Neuron (in vitro differentiated cells): ENCODE data around the gene ZNF407.
"Not testable (repeated sequence)": the region's sequence is repeated elsewhere in the genome, so short reads cannot be mapped to it uniquely, and the experiment has no call there.

ENCODE experiments used
- H2AFZ ChIP-seq: one replicate; pipeline ENCODE4 v1.6.1; 2013; ENCODE audit warnings: low read depth, mild to moderate bottlenecking, inconsistent platforms, low read length, moderate library complexity
- H3K27me3 ChIP-seq: one replicate; pipeline ENCODE4 v1.6.1; 2013; ENCODE audit warnings: low read length; ENCODE audit not compliant: insufficient read depth
- H3K36me3 ChIP-seq: one replicate; pipeline ENCODE4 v1.6.1; 2013; ENCODE audit warnings: low read length; ENCODE audit not compliant: insufficient read depth
- H3K4me1 ChIP-seq: one replicate; pipeline ENCODE4 v1.6.1; 2013; ENCODE audit warnings: low read length; ENCODE audit not compliant: insufficient read depth
- H3K4me3 ChIP-seq: 2 replicates; pipeline ENCODE4 v1.5.1; 2013; ENCODE audit warnings: mild to moderate bottlenecking, low read length, moderate library complexity
- H3K9me3 ChIP-seq: one replicate; pipeline ENCODE4 v1.6.1; 2013; ENCODE audit warnings: low read length

ZNF407 gene

GRCh38 chr18:74947417-74947816 is 349.7 kb downstream of the ZNF407 start:
- Histone ChIP-seq H3K36me3 (no peaks in the 10 kb centered on the region), H2AFZ (no peak overlapping the region), H3K4me1 (peaks cover 8% of the 10 kb centered on the region), H3K4me3 (no peak overlapping the region), H3K9me3 (no peaks in the 10 kb centered on the region), H3K27me3 (no peaks in the 10 kb centered on the region)

- Histone ChIP-seq H3K36me3 (no peaks in the 10 kb centered on the region), H3K9me3 (no peaks in the 10 kb centered on the region), H3K4me1 (peaks cover 8% of the 10 kb centered on the region), H3K4me3 (no peak overlapping the region), H3K27me3 (no peaks in the 10 kb centered on the region), H2AFZ (no peak overlapping the region)
Measured at GRCh38 chr18:74947875-74948274, 350.2 kb downstream of the ZNF407 start.

- no peaks in the 10 kb centered on the region for H3K9me3 ChIP-seq
- no peaks in the 10 kb centered on the region for H3K27me3 ChIP-seq
- H3K4me3 ChIP-seq, result no peak overlapping the region
- H3K4me1 ChIP-seq, result peaks cover 8% of the 10 kb centered on the region
- H2AFZ ChIP-seq, result no peak overlapping the region
- H3K36me3 ChIP-seq, result no peaks in the 10 kb centered on the region
Measured at GRCh38 chr18:74949611-74950010, 351.9 kb downstream of the ZNF407 start.

- H3K4me1 ChIP-seq, result peaks cover 8% of the 10 kb centered on the region
- no peak overlapping the region for H3K4me3 ChIP-seq
- no peak overlapping the region for H2AFZ ChIP-seq
- no peaks in the 10 kb centered on the region for H3K27me3 ChIP-seq
- H3K9me3 ChIP-seq, result no peaks in the 10 kb centered on the region
- H3K36me3 ChIP-seq, result no peaks in the 10 kb centered on the region
Measured at GRCh38 chr18:74950479-74950878, 352.8 kb downstream of the ZNF407 start.

- Histone ChIP-seq H2AFZ (no peak overlapping the region), H3K27me3 (no peaks in the 10 kb centered on the region), H3K9me3 (no peaks in the 10 kb centered on the region), H3K4me3 (no peak overlapping the region), H3K36me3 (no peaks in the 10 kb centered on the region), H3K4me1 (peaks cover 8% of the 10 kb centered on the region)
Measured at GRCh38 chr18:74951165-74951760, 353.6 kb downstream of the ZNF407 start.

GRCh38 chr18:74957588-74958224 is 360.0 kb downstream of the ZNF407 start:
- no peaks in the 10 kb centered on the region for H3K36me3 ChIP-seq
- H3K27me3 ChIP-seq, result no peaks in the 10 kb centered on the region
- H3K4me3 ChIP-seq, result no peak overlapping the region
- no peak overlapping the region for H2AFZ ChIP-seq
- H3K4me1 ChIP-seq, result no peaks in the 10 kb centered on the region
- no peaks in the 10 kb centered on the region for H3K9me3 ChIP-seq

- H3K9me3 ChIP-seq, result no peaks in the 10 kb centered on the region
- no peaks in the 10 kb centered on the region for H3K36me3 ChIP-seq
- no peaks in the 10 kb centered on the region for H3K4me1 ChIP-seq
- no peak overlapping the region for H2AFZ ChIP-seq
- H3K4me3 ChIP-seq, result no peak overlapping the region
- H3K27me3 ChIP-seq, result no peaks in the 10 kb centered on the region
Measured at GRCh38 chr18:74959216-74959615, 361.5 kb downstream of the ZNF407 start.

GRCh38 chr18:74961596-74961995 is 363.9 kb downstream of the ZNF407 start:
- no peak overlapping the region for H2AFZ ChIP-seq
- H3K27me3 ChIP-seq, result no peaks in the 10 kb centered on the region
- H3K4me3 ChIP-seq, result no peak overlapping the region
- no peaks in the 10 kb centered on the region for H3K4me1 ChIP-seq
- no peaks in the 10 kb centered on the region for H3K9me3 ChIP-seq
- H3K36me3 ChIP-seq, result no peaks in the 10 kb centered on the region

- Histone ChIP-seq H2AFZ (no peak overlapping the region), H3K27me3 (no peaks in the 10 kb centered on the region), H3K36me3 (no peaks in the 10 kb centered on the region), H3K4me1 (peaks cover 7% of the 10 kb centered on the region), H3K4me3 (no peak overlapping the region), H3K9me3 (no peaks in the 10 kb centered on the region)
Measured at GRCh38 chr18:74963820-74964446, 366.3 kb downstream of the ZNF407 start.

- Histone ChIP-seq H2AFZ (no peak overlapping the region), H3K36me3 (no peaks in the 10 kb centered on the region), H3K4me3 (no peak overlapping the region), H3K4me1 (peaks cover 9% of the 10 kb centered on the region), H3K27me3 (no peaks in the 10 kb centered on the region), H3K9me3 (no peaks in the 10 kb centered on the region)
Measured at GRCh38 chr18:74965682-74966081, 368.0 kb downstream of the ZNF407 start.

- Histone ChIP-seq H3K4me1 (peaks cover 9% of the 10 kb centered on the region), H3K9me3 (no peaks in the 10 kb centered on the region), H3K27me3 (no peaks in the 10 kb centered on the region), H3K4me3 (no peak overlapping the region), H2AFZ (no peak overlapping the region), H3K36me3 (no peaks in the 10 kb centered on the region)
Measured at GRCh38 chr18:74967438-74967837, 369.8 kb downstream of the ZNF407 start.

- H3K9me3 ChIP-seq, result no peaks in the 10 kb centered on the region
- no peak overlapping the region for H2AFZ ChIP-seq
- H3K36me3 ChIP-seq, result no peaks in the 10 kb centered on the region
- peaks cover 9% of the 10 kb centered on the region for H3K4me1 ChIP-seq
- no peaks in the 10 kb centered on the region for H3K27me3 ChIP-seq
- H3K4me3 ChIP-seq, result no peak overlapping the region
Measured at GRCh38 chr18:74967979-74968378, 370.3 kb downstream of the ZNF407 start.

- not testable (repeated sequence) for H3K9me3 ChIP-seq, H3K4me1 ChIP-seq, H2AFZ ChIP-seq, H3K4me3 ChIP-seq, H3K36me3 ChIP-seq, H3K27me3 ChIP-seq
Measured at GRCh38 chr18:74971358-74971757, 373.7 kb downstream of the ZNF407 start.
